ENCODE measurements around the gene TBX2.
A peak's percentile ranks its signal among the peaks of the same experiment; 100 is the strongest.
"Not testable (repeated sequence)": the region's sequence is repeated elsewhere in the genome, so short reads cannot be mapped to it uniquely, and the experiment has no call there.

TBX2 gene

DNA sequence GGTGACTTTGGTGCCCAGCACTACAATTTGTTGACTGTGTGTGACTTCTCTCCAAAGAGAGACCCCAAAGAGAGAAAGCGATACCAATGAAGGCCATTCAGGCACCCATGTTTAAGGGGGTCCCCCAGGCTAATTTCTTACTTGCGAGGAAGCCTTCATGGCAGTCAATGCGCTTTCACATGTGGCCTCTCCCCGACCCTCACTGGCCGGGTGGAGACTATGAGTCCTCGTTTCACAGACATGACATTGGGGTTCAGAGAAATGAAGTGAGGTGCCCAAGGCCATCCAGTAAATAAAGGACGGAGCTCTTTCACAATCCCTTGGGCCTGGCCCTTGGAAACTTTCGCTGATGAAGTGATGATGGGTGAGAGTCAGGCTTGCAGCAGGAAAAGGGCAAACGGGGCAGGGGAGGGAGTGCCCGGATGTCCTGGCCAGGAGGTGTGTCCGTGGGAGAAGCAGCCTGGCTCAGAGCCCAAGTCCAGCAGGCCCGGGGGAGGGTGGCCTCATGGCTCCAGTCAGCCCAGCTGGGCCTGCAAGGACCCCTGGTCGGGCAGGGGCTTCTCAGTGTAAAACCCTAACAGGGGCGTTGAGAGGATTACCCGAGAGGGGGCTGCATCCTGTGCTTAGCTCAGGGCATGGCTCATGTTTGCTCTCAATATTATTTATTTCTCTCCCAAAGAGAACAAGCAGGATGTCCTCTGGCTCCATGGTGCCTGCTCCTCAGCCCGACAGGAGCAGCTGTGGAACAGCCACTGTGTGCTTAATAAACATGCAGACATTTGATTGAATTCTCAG lies 14.7 kb downstream of the TBX2 start:
- no peak for DNase-seq

DNA sequence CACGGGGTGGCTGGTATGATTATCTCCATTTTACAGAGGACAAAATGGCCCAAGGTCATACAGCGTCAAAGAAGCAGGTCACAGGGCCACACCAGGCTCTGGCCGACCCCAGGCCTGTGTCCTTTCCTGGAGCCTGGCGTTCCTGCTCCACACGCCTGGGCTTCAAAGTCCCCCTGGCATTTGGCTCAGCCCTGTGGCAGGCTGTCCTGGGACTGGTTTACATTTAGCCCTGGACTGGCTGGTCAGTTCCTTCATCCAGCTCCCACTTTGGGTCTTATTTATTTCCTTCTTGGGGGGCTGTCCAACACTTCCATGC lies 15.3 kb downstream of the TBX2 start:
- DNase-seq = no peak

- no peak for DNase-seq
Measured at GRCh38 chr17:61415374-61416210, 15.9 kb downstream of the TBX2 start.

DNA sequence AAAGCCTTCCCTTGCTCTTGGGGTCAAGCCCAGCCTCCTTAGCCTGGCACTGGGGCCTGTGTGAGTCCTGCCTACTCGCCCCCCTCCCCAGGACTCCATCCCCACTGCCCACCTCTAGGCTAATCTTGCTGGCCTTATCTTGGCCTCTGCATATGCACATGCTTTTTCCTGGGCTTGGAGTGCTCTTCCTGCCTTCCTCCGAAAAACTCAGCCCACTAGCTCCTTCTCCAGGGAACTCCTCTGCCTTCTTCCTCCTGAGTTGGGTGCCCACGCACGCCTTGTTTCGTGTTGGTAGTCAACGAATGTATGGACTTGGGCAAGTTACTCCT lies 16.5 kb downstream of the TBX2 start:
- no peak for DNase-seq

GRCh38 chr17:61416540-61417363 lies 17.1 kb downstream of the TBX2 start:
- DNase-seq = peak; percentile 38

- no peak for DNase-seq
Measured at GRCh38 chr17:61418449-61418848, 18.8 kb downstream of the TBX2 start.

- no peak for DNase-seq
Measured at GRCh38 chr17:61419496-61420046, 19.9 kb downstream of the TBX2 start.

GRCh38 chr17:61420052-61420451 lies 20.4 kb downstream of the TBX2 start:
- DNase-seq = no peak

GRCh38 chr17:61420745-61421398 lies 21.2 kb downstream of the TBX2 start:
- DNase-seq = no peak

GRCh38 chr17:61421460-61421859 lies 21.8 kb downstream of the TBX2 start:
- DNase-seq = no peak

- no peak for DNase-seq
Measured at GRCh38 chr17:61422116-61422799, 22.6 kb downstream of the TBX2 start.

DNA sequence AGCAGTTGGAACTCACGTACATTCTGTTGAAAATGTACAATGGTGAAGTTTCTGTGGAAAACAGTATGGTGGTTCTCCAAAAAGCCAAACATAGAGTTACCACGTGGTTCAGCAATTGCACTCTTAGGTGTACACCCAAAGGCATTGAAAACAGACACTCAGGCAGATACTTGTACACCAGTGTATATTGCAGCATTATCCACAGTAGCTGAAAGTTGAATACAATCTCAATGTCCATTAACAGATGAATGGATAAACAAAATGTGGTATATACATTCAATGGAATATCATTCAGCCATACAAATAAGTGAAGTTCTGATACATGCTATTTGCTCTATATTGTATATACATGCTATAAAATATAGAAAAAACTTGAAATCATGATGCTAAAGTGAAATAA lies 23.2 kb downstream of the TBX2 start:
- no peak for DNase-seq

DNA sequence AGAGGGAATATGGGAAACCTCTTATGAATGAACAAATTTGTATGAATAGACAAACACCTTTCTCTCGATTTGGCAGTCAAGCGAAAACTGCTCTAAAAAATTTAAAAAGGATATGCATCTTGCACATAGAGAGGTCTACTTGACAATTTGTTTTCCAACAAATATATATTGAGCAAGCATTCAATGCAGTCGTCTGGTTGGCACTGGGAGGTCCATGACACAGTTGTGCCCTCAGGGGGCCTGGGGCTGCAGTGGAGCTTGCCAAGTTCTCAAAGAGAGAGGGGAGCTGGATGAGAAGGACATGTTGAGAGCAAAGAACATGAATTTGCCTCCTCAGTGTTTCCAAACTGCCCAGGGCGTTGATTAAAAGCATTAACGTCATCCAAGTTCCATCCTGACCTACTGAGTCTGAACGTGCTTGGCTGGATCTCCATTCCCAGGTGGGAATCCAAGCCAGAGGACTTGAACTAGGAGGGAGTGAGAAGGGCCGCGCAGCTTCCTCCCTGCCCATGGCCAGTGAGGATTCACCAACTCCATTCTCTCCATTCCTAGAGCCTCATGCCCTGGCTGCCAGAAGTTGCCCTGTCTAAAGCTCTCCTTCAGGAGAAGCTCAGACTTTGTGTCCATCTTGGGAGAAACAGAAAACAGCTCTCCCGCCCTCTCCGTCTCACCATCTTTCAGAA lies 24.5 kb downstream of the TBX2 start:
- DNase-seq = no peak

DNA sequence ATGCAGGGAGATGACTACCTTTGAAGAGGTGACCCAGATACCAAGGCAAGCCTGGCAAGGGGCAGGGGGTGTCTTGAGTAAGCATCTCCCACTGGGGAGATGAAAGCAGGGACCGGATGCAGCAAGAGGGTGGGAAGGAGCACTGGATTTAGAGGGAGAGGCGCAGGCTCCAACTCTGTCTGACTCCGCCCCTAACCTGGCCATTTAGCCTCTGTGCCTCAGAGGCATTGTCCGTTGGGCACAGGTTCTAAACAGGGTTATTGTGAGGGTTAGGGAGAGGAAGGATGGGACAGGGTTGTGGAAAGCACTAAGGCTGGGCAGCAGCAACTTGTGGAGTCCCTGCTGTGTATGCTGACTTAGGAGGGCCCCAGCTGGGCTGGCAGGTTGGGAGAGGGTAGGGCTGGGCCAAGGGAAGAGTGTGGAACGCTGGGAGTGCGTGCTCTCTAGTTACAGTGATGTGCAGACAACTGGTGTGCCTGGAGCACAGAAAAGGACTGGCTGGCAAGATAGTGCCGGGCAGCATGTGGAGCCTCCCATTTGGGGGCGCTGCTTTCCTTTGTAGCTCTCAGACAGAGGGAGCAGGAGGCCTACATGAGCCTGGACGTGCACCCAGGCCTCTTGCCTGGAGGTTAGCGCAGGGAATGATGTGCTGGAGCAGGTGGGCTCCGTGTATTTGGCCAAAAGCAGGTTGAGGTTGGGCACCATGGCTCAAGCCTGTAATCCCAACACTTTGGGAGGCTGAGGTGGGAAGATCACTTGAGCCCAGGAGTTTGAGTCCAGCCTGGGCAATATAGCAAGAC lies 26.2 kb downstream of the TBX2 start:
- no peak for DNase-seq

- DNase-seq = no peak
Measured at GRCh38 chr17:61426482-61427304, 27.1 kb downstream of the TBX2 start.

DNA sequence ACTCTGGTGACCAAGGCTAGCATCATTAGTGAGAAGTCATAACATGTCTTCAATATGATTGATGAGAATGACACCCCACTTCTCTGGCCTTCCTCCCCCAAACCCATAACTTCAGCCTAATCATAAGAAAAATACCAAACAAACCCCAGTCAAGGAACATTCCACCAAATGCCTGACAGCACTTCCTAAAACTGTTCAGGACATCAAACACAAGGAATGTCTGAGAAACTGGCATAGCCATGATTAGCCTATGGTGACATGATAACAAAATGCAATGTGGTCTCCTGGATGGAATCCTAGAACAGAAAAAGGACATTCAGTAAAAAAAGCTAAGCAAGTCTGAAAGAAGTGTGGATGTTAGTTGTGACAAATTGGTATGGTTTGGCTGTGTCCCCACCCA lies 27.9 kb downstream of the TBX2 start:
- no peak for DNase-seq

GRCh38 chr17:61429274-61429673 lies 29.6 kb downstream of the TBX2 start:
- DNase-seq = no peak

GRCh38 chr17:61429831-61430230 lies 30.2 kb downstream of the TBX2 start:
- DNase-seq = not testable (repeated sequence)

GRCh38 chr17:61431594-61432311 lies 32.1 kb downstream of the TBX2 start:
- DNase-seq = no peak
